Endodermal cell (in vitro differentiated cells): ENCODE results near the gene ANKH. TPM values are rescaled to one million over a fixed set of nuclear protein-coding genes. Genes with fewer than 3 reads are reported as not detected.

ENCODE experiments used
- DNase-seq: peaks from one replicate; pipeline ENCODE4 v3.0.0-alpha.2; 2017
- H3K27ac ChIP-seq: 2 replicates; pipeline ENCODE4 v1.5.1; 2013; ENCODE audit warnings: mild to moderate bottlenecking, low read depth, low read length, moderate library complexity
- H3K27me3 ChIP-seq: 2 replicates; pipeline ENCODE4 v1.6.1; 2013; ENCODE audit warnings: mild to moderate bottlenecking, low read length, moderate library complexity; ENCODE audit not compliant: insufficient read depth, control insufficient read depth, poor library complexity, severe bottlenecking
- H3K36me3 ChIP-seq: 2 replicates; pipeline ENCODE4 v1.7.0; 2013; ENCODE audit warnings: mild to moderate bottlenecking, low read length, moderate library complexity; ENCODE audit not compliant: control insufficient read depth, insufficient read depth
- H3K4me1 ChIP-seq: one replicate; pipeline ENCODE4 v1.7.0; 2013; ENCODE audit warnings: low read length; ENCODE audit not compliant: control insufficient read depth, insufficient read depth
- H3K4me3 ChIP-seq: 2 replicates; pipeline ENCODE4 v1.5.1; 2013; ENCODE audit warnings: mild to moderate bottlenecking, low read length, moderate library complexity
- H3K9ac ChIP-seq: 2 replicates; pipeline ENCODE4 v1.6.1; 2013; ENCODE audit warnings: mild to moderate bottlenecking, low read length, moderate library complexity; ENCODE audit not compliant: poor library complexity, severe bottlenecking; ENCODE audit errors: extremely low read depth
- H3K9me3 ChIP-seq: 2 replicates; pipeline ENCODE4 v1.6.1; 2013; ENCODE audit warnings: mild to moderate bottlenecking, low read length, moderate library complexity; ENCODE audit not compliant: control insufficient read depth
- H3K27ac Mint-ChIP-seq: 2 replicates; pipeline ENCODE4 v1.8.0; 2020; ENCODE audit warnings: mixed read lengths
- H3K27me3 Mint-ChIP-seq: 2 replicates; pipeline ENCODE4 v1.8.0; 2021; ENCODE audit warnings: mild to moderate bottlenecking, mixed read lengths; ENCODE audit not compliant: insufficient read depth
- H3K36me3 Mint-ChIP-seq: 2 replicates; pipeline ENCODE4 v1.8.0; 2020; ENCODE audit warnings: low read depth, mixed read lengths
- H3K4me1 Mint-ChIP-seq: 2 replicates; pipeline ENCODE4 v1.8.0; 2020; ENCODE audit warnings: mixed read lengths
- H3K4me3 Mint-ChIP-seq: 2 replicates; pipeline ENCODE4 v1.8.0; 2020; ENCODE audit warnings: mild to moderate bottlenecking, moderate library complexity, mixed read lengths
- H3K9me3 Mint-ChIP-seq: 2 replicates; pipeline ENCODE4 v1.8.0; 2020; ENCODE audit warnings: mild to moderate bottlenecking, mixed read lengths
- CTCF ChIP-seq: fragments of 200-600 bp; sonication (generic); conservative IDR thresholded peaks from 2 replicates; pipeline ENCODE4 v1.5.0; 2021; ENCODE audit warnings: antibody characterized with exemption, mild to moderate bottlenecking
- WGBS, 2 experiments: methylation state at CpG; one replicate each; pipeline versions ENCODE4 v1.1.5 to v1.1.7; 2013; ENCODE audit warnings: missing lambda C conversion rate in 2 of 2, mixed read lengths in 1 of 2; ENCODE audit not compliant: insufficient coverage in 1 of 2, insufficient read length in 1 of 2; 5-methylcytosine and 5-hydroxymethylcytosine counted together
- total RNA-seq, 2 donors: library from RNA; stranded (reverse); fragmentation: NEBNext Ultra II Directional in 1 of 2; extraction: Animal tissue kit (Norgen Biotek cat#: 25700) in 1 of 2; gene quantifications; 2 replicates in 1 of 2; 3 replicates in 1 of 2; pipeline ENCODE4 v1.2.1, GENCODE V29; 2021

ANKH gene
- total RNA-seq, 2 donors from 2014 or later = 26.5 to 43.4 TPM

GRCh38 chr5:14669415-14669814 is 202.2 kb downstream of the ANKH start:
- Histone ChIP-seq H3K27me3 (no peaks in the 10 kb centered on the region), H3K27ac (no peak overlapping the region), H3K36me3 (no peaks in the 10 kb centered on the region), H3K9me3 (no peaks in the 10 kb centered on the region), H3K4me3 (no peak overlapping the region), H3K4me1 (peaks cover 14% of the 10 kb centered on the region), H3K9ac (no peak overlapping the region)
- DNase-seq = no peak
- Mint-ChIP-seq H3K27ac (no peak overlapping the region), H3K4me3 (no peak overlapping the region), H3K4me1 (peaks cover 54% of the 10 kb centered on the region), H3K36me3 (peaks cover 6% of the 10 kb centered on the region), H3K27me3 (peaks cover 5% of the 10 kb centered on the region), H3K9me3 (no peaks in the 10 kb centered on the region)
- TF ChIP-seq CTCF = no peak
- 98 to 100% methylated on average over 2 to 4 of the region's 5 CpGs for whole genome bisulfite sequencing, 2 experiments

- TF ChIP-seq CTCF = no peak
- H3K27ac ChIP-seq = no peak overlapping the region
- Mint-ChIP-seq H3K27ac (no peak overlapping the region), H3K4me3 (no peak overlapping the region), H3K9me3 (no peaks in the 10 kb centered on the region), H3K27me3 (peaks cover 9% of the 10 kb centered on the region), H3K36me3 (peaks cover 3% of the 10 kb centered on the region), H3K4me1 (peaks cover 47% of the 10 kb centered on the region)
- 93 to 98% methylated on average over 5 of the region's 5 CpGs for WGBS, 2 experiments
- H3K4me3 ChIP-seq = no peak overlapping the region
- H3K36me3 ChIP-seq = no peaks in the 10 kb centered on the region
- no peak overlapping the region for H3K9ac ChIP-seq
- no peaks in the 10 kb centered on the region for H3K9me3 ChIP-seq
- peaks cover 10% of the 10 kb centered on the region for H3K4me1 ChIP-seq
- H3K27me3 ChIP-seq = no peaks in the 10 kb centered on the region
- no peak for DNase-seq
Observed at GRCh38 chr5:14668181-14668591, 203.4 kb downstream of the ANKH start.

DNA sequence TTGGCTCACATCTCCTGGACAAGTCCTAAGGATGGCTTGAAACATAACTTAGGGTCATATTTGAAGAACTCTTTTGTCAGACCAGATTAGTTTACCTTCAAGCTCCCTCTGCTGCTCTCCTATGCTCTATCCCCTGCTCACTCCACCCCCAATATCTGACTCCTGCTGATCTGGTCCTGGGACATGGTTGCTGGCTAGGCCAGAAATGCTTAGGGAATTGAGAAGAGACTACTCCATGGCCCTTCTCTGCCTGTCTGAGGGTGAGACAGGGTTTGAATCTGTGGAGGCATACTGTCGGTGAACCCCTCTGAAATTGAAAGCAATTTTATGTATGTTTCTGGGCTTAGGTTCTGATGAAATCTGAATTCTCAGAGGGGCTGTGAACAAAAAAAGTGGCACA is 203.8 kb downstream of the ANKH start:
- H3K27me3 Mint-ChIP-seq = peaks cover 13% of the 10 kb centered on the region

More for the DNA sequence above, 203.8 kb downstream of the ANKH start:
- H3K27ac Mint-ChIP-seq = no peak overlapping the region
- H3K4me1 Mint-ChIP-seq = peaks cover 44% of the 10 kb centered on the region
- H3K9ac ChIP-seq = no peak overlapping the region
- no peak overlapping the region for H3K4me3 ChIP-seq
- H3K27me3 ChIP-seq = no peaks in the 10 kb centered on the region
- no peaks in the 10 kb centered on the region for H3K36me3 ChIP-seq
- H3K27ac ChIP-seq = no peak overlapping the region
- peaks cover 9% of the 10 kb centered on the region for H3K4me1 ChIP-seq
- H3K9me3 Mint-ChIP-seq = no peaks in the 10 kb centered on the region
- H3K9me3 ChIP-seq = no peaks in the 10 kb centered on the region
- no peak for DNase-seq
- peaks cover 3% of the 10 kb centered on the region for H3K36me3 Mint-ChIP-seq
- no peak for TF ChIP-seq CTCF
- 94 to 100% methylated on average over 1 of the region's 1 CpG for WGBS, 2 experiments
- no peak overlapping the region for H3K4me3 Mint-ChIP-seq
